CD4-positive, alpha-beta T cell (primary cell): Measurements from ENCODE around the gene DUS1L. TPM values are rescaled to one million over a fixed set of nuclear protein-coding genes. Genes with fewer than 3 reads are reported as not detected.

ENCODE experiments used
- ATAC-seq: fragments of 200-7000 bp; cut with Tn5 transposase; one replicate; pipeline ENCODE4 v1.10.0; 2022; ENCODE audit warnings: mild to moderate bottlenecking; ENCODE audit not compliant: poor library complexity
- CTCF ChIA-PET: fragments of 350-600 bp; sonication (Branson Sonifier 250); formaldehyde crosslinking; loops from one replicate; lab custom pipeline; 2021; ENCODE audit warnings: antibody characterized with exemption, inconsistent platforms; lab: Charles Lee
- POLR2A ChIA-PET: fragments of 350-600 bp; sonication (Branson Sonifier 250); formaldehyde crosslinking; loops from one replicate; lab custom pipeline; 2021; ENCODE audit warnings: antibody characterized with exemption, inconsistent platforms; lab: Charles Lee
- DNase-seq, 14 experiments: peaks; one replicate each; pipeline ENCODE4 v3.0.0-alpha.2; 2013 to 2020; ENCODE audit warnings: mixed read lengths in 2 of 14
- H3K27ac ChIP-seq, 2 donors: one replicate each; pipeline versions ENCODE4 v1.5.1 to v1.7.0; 2013; ENCODE audit warnings: low read length in 2 of 2, low read depth in 1 of 2, mild to moderate bottlenecking in 1 of 2
- H3K27me3 ChIP-seq, 2 experiments: 1 replicate in 1 of 2; 2 replicates in 1 of 2; pipeline versions ENCODE4 v1.6.1 to v1.7.0; 2013; ENCODE audit warnings: low read length in 2 of 2, control low read depth in 1 of 2, mild to moderate bottlenecking in 1 of 2, moderate library complexity in 1 of 2; ENCODE audit not compliant: insufficient read depth in 2 of 2, control insufficient read depth in 1 of 2
- H3K36me3 ChIP-seq: one replicate; pipeline ENCODE4 v1.6.1; 2013; ENCODE audit warnings: low read length, control low read depth; ENCODE audit not compliant: insufficient read depth
- H3K4me1 ChIP-seq: one replicate; pipeline ENCODE4 v1.6.1; 2013; ENCODE audit warnings: low read length, control low read depth; ENCODE audit not compliant: insufficient read depth
- H3K4me3 ChIP-seq: one replicate; pipeline ENCODE4 v1.5.1; 2013; ENCODE audit warnings: mild to moderate bottlenecking, low read length, moderate library complexity
- H3K9me3 ChIP-seq, 2 experiments: 1 replicate in 1 of 2; 2 replicates in 1 of 2; pipeline versions ENCODE4 v1.6.1 to v1.7.0; 2013; ENCODE audit warnings: low read length in 2 of 2, mild to moderate bottlenecking in 2 of 2, control low read depth in 1 of 2, moderate library complexity in 1 of 2; ENCODE audit not compliant: control insufficient read depth in 1 of 2, insufficient read depth in 1 of 2
- H3K27ac Mint-ChIP-seq: one replicate; pipeline ENCODE4 v1.8.0; 2020; ENCODE audit warnings: mixed read lengths
- H3K27me3 Mint-ChIP-seq: one replicate; pipeline ENCODE4 v1.8.0; 2021; ENCODE audit warnings: mixed read lengths
- H3K36me3 Mint-ChIP-seq: one replicate; pipeline ENCODE4 v1.8.0; 2021; ENCODE audit warnings: low read depth, mixed read lengths
- H3K4me1 Mint-ChIP-seq: one replicate; pipeline ENCODE4 v1.8.0; 2021; ENCODE audit warnings: low read depth, mixed read lengths
- H3K4me3 Mint-ChIP-seq: one replicate; pipeline ENCODE4 v1.8.0; 2020; ENCODE audit warnings: mild to moderate bottlenecking, mixed read lengths
- H3K9me3 Mint-ChIP-seq: one replicate; pipeline ENCODE4 v1.8.0; 2020; ENCODE audit warnings: mixed read lengths
- CTCF ChIP-seq: fragments of 200-600 bp; IDR thresholded peaks from one replicate; pipeline ENCODE4 v1.8.0; 2022; ENCODE audit warnings: antibody characterized with exemption, mild to moderate bottlenecking
- intact Hi-C, 2 experiments: fragments of 100-400 bp; cut with DNase I in 1 of 2; cut with micrococcal nuclease in 1 of 2; formaldehyde crosslinking; loops; one replicate each; pipeline versions ENCODE4 v1.15.1 to v1.9.0; 2023 to 2025; cut with DNase I, micrococcal nuclease
- total RNA-seq, 174 experiments: library from RNA in 2 of 174; stranded (reverse) in 2 of 174; gene quantifications; one replicate each; pipeline ENCODE4 v1.2.3 and lab custom pipeline; 2021 to 2026

The DUS1L gene
- total RNA-seq, 2 experiments from 2014 or later = 160 to 163 TPM

- POLR2A ChIA-PET = no interaction called here
- peaks cover 22% of the 10 kb centered on the region for H3K36me3 Mint-ChIP-seq
Measured at GRCh38 chr17:82078433-82078832, 12.8 kb upstream of the DUS1L start.

GRCh38 chr17:82077617-82078358 lies 12.2 kb upstream of the DUS1L start:
- POLR2A ChIA-PET = no interaction called here
- H3K4me1 ChIP-seq = no peaks in the 10 kb centered on the region
- peaks cover 32% of the 10 kb centered on the region for H3K36me3 ChIP-seq
- H3K27me3 ChIP-seq = no peaks in the 10 kb centered on the region
- CTCF ChIA-PET = no interaction called here
- Mint-ChIP-seq H3K27ac (no peak overlapping the region), H3K4me1 (no peaks in the 10 kb centered on the region), H3K9me3 (no peaks in the 10 kb centered on the region), H3K27me3 (no peaks in the 10 kb centered on the region), H3K4me3 (peak overlapping the region; percentile 45), H3K36me3 (peaks cover 15% of the 10 kb centered on the region)
- ATAC-seq = peak; percentile 6
- no peaks in the 10 kb centered on the region for H3K9me3 ChIP-seq
- intact Hi-C loops = no loop called here
- no peak for TF ChIP-seq CTCF
- H3K27ac ChIP-seq = no peak overlapping the region
- DNase-seq = peak in 1 of 14 experiments; percentile 7
- H3K4me3 ChIP-seq = no peak overlapping the region

More at GRCh38 chr17:82078433-82078832, 12.8 kb upstream of the DUS1L start:
- Histone ChIP-seq H3K27me3 (no peaks in the 10 kb centered on the region), H3K4me3 (no peak overlapping the region), H3K9me3 (no peaks in the 10 kb centered on the region), H3K36me3 (peaks cover 39% of the 10 kb centered on the region), H3K4me1 (no peaks in the 10 kb centered on the region), H3K27ac (no peak overlapping the region)
- TF ChIP-seq CTCF = no peak
- Mint-ChIP-seq H3K27ac (no peak overlapping the region), H3K4me3 (peak overlapping the region; percentile 30), H3K27me3 (no peaks in the 10 kb centered on the region), H3K9me3 (no peaks in the 10 kb centered on the region), H3K4me1 (no peaks in the 10 kb centered on the region)
- no peak for ATAC-seq
- CTCF ChIA-PET = no interaction called here
- intact Hi-C loops = no loop called here
- DNase-seq = peak in 1 of 14 experiments; percentile 0

GRCh38 chr17:82076785-82077591 lies 11.4 kb upstream of the DUS1L start:
- H3K27me3 ChIP-seq = no peaks in the 10 kb centered on the region
- H3K27me3 Mint-ChIP-seq = no peaks in the 10 kb centered on the region
- ChIA-PET CTCF (no interaction called here), POLR2A (no interaction called here)
- peaks cover 15% of the 10 kb centered on the region for H3K36me3 Mint-ChIP-seq
- H3K4me3 ChIP-seq = no peak overlapping the region
- H3K4me1 Mint-ChIP-seq = no peaks in the 10 kb centered on the region
- no peaks in the 10 kb centered on the region for H3K9me3 ChIP-seq
- DNase-seq (peak in 1 of 14 experiments; percentile 0), ATAC-seq (no peak)
- intact Hi-C loops = no loop called here
- H3K27ac ChIP-seq = no peak overlapping the region
- H3K36me3 ChIP-seq = peaks cover 24% of the 10 kb centered on the region
- H3K27ac Mint-ChIP-seq = peak overlapping the region; percentile 42
- H3K9me3 Mint-ChIP-seq = no peaks in the 10 kb centered on the region
- TF ChIP-seq CTCF = no peak
- no peak overlapping the region for H3K4me3 Mint-ChIP-seq
- no peaks in the 10 kb centered on the region for H3K4me1 ChIP-seq
